HL-60 (cell line): Measurements from ENCODE around the gene SEPTIN5.

ENCODE experiments used
- DNase-seq, 2 experiments: peaks; one replicate each; pipeline ENCODE4 v3.0.0-alpha.2; 2010 to 2020; ENCODE audit warnings: low read depth in 1 of 2, low spot score in 1 of 2
- H3K27ac ChIP-seq: fragments of 250-450 bp; sonication (Bioruptor Pico); replicated peaks from 2 replicates; pipeline ENCODE4 v1.5.1; 2020; ENCODE audit warnings: mild to moderate bottlenecking, moderate library complexity
- H3K27me3 ChIP-seq: fragments of 250-450 bp; sonication (Bioruptor Pico); 2 replicates; pipeline ENCODE4 v1.5.1; 2021; ENCODE audit warnings: mild to moderate bottlenecking, moderate library complexity; ENCODE audit not compliant: insufficient read depth, poor library complexity, severe bottlenecking
- H3K4me3 ChIP-seq: replicated peaks from 2 replicates; pipeline ENCODE4 v1.5.1; 2011; ENCODE audit warnings: mild to moderate bottlenecking, control low read depth, low read length; ENCODE audit not compliant: insufficient read depth
- CTCF ChIP-seq: IDR thresholded peaks from one replicate; pipeline ENCODE4 v1.5.1; 2011; ENCODE audit warnings: low read length, control low read depth, inconsistent platforms; ENCODE audit not compliant: insufficient read depth
- GABPA ChIP-seq: IDR thresholded peaks from 2 replicates; pipeline ENCODE4 v1.6.1; 2012; ENCODE audit warnings: low read depth
- POLR2AphosphoS5 ChIP-seq: IDR thresholded peaks from 2 replicates; pipeline ENCODE4 v1.6.1; 2012; ENCODE audit warnings: low read depth
- REST ChIP-seq: IDR thresholded peaks from 2 replicates; pipeline ENCODE4 v1.6.1; 2012; ENCODE audit warnings: low read depth; ENCODE audit not compliant: insufficient replicate concordance
- SPI1 ChIP-seq: IDR thresholded peaks from 2 replicates; pipeline ENCODE4 v1.6.1; 2012; ENCODE audit warnings: low read depth, mild to moderate bottlenecking, borderline replicate concordance

SEPTIN5 gene

GRCh38 chr22:19687561-19688300 lies 26.6 kb upstream of the SEPTIN5 start:
- no peaks in the 10 kb centered on the region for H3K27me3 ChIP-seq
- peak; percentile 98 to 99 for DNase-seq
- TF ChIP-seq GABPA (no peak), SPI1 (peak; percentile 57; the same call in 1 of the 2 replicates), REST (peak; percentile 13), POLR2AphosphoS5 (peak; percentile 93)
- H3K27ac ChIP-seq, result peak overlapping the region; percentile 98
- H3K4me3 ChIP-seq, result peak overlapping the region; percentile 2; the same call in 1 of the 2 replicates

GRCh38 chr22:19688301-19689290 lies 25.7 kb upstream of the SEPTIN5 start:
- no peak overlapping the region for H3K4me3 ChIP-seq
- peak; percentile 69 to 81 for DNase-seq
- no peaks in the 10 kb centered on the region for H3K27me3 ChIP-seq
- peak overlapping the region; percentile 98 for H3K27ac ChIP-seq
- TF ChIP-seq REST, result no peak
- no peak for TF ChIP-seq GABPA
- no peak for TF ChIP-seq SPI1
- no peak for TF ChIP-seq CTCF
- TF ChIP-seq POLR2AphosphoS5, result no peak

- Histone ChIP-seq H3K4me3 (no peak overlapping the region), H3K27me3 (no peaks in the 10 kb centered on the region), H3K27ac (peak overlapping the region; percentile 98)
- TF ChIP-seq SPI1 (no peak), POLR2AphosphoS5 (no peak), CTCF (no peak), GABPA (no peak), REST (no peak)
- no peak for DNase-seq
Observed at GRCh38 chr22:19689408-19689807, 24.9 kb upstream of the SEPTIN5 start.
